GM12878 (cell line): ENCODE results near the gene IER3. TPM values are rescaled to one million over a fixed set of nuclear protein-coding genes. Genes with fewer than 3 reads are reported as not detected.

Experiments used
- ATAC-seq: fragments of 200-7000 bp; cut with Tn5 transposase; 3 replicates; pipeline ENCODE4 v1.9.1; 2020; ENCODE audit warnings: mild to moderate bottlenecking, moderate library complexity
- BruUV-seq: library from RNA; stranded (reverse); fragments of 400-500 nt; replicated peaks from 2 replicates; lab custom pipeline; 2021; lab: Mats Ljungman, UMichigan
- CTCF ChIA-PET: fragments of 300-600 bp; sonication (Branson Sonifier 250); formaldehyde crosslinking; extraction: SDS; loops from one replicate; lab custom pipeline; 2021; ENCODE audit warnings: inconsistent platforms; lab: Yijun Ruan, JAX
- POLR2A ChIA-PET: fragments of 350-600 bp; formaldehyde crosslinking; extraction: SDS; loops from one replicate; lab custom pipeline; 2021; ENCODE audit warnings: inconsistent platforms; lab: Charles Lee
- RAD21 ChIA-PET: fragments of 300-600 bp; sonication (Branson Sonifier 250); formaldehyde crosslinking; loops from one replicate; lab custom pipeline; 2023; ENCODE audit warnings: antibody characterized with exemption; ENCODE audit not compliant: unreplicated experiment; lab: Charles Lee
- SMC1A ChIA-PET: fragments of 300-600 bp; sonication (Branson Sonifier 250); formaldehyde crosslinking; loops from one replicate; lab custom pipeline; 2023; ENCODE audit not compliant: unreplicated experiment, uncharacterized antibody; lab: Charles Lee
- DNase-seq: peaks from one replicate; pipeline ENCODE4 v3.0.0-alpha.2; 2011; ENCODE audit warnings: low read depth, low spot score
- FAIRE-seq: peaks from 3 replicates; lab custom pipeline; 2011; peaks lifted over from hg19 to GRCh38; lab: Jason Lieb, UNC
- H2AFZ ChIP-seq: 2 replicates; pipeline ENCODE4 v1.6.0; 2011; ENCODE audit warnings: low read depth, low read length, control low read depth; ENCODE audit not compliant: control insufficient read depth
- H3K27ac ChIP-seq: 2 replicates; pipeline ENCODE4 v1.5.1; 2011; ENCODE audit warnings: control low read depth; ENCODE audit not compliant: control insufficient read depth, insufficient read depth
- H3K27me3 ChIP-seq, 2 experiments: replicated peaks in 1 of 2; 2 replicates each; pipeline versions ENCODE4 v1.6.0 to v1.6.1; 2011; ENCODE audit warnings: low read length in 1 of 2; ENCODE audit not compliant: control insufficient read depth in 2 of 2, insufficient read depth in 2 of 2
- H3K36me3 ChIP-seq, 2 experiments: 2 replicates each; pipeline ENCODE4 v1.5.1; 2011; ENCODE audit warnings: low read length in 1 of 2; ENCODE audit not compliant: control insufficient read depth in 2 of 2, insufficient read depth in 2 of 2
- H3K4me1 ChIP-seq: 2 replicates; pipeline ENCODE4 v1.6.1; 2011; ENCODE audit warnings: mild to moderate bottlenecking, low read length, moderate library complexity, mixed read lengths; ENCODE audit not compliant: control insufficient read depth, insufficient read depth
- H3K4me2 ChIP-seq: 2 replicates; pipeline ENCODE4 v1.6.0; 2011; ENCODE audit warnings: control low read depth; ENCODE audit not compliant: control insufficient read depth, insufficient read depth
- H3K4me3 ChIP-seq: fragments of 200-600 bp; sonication (generic); 2 replicates; pipeline ENCODE4 v1.5.1; 2016
- H3K79me2 ChIP-seq: 2 replicates; pipeline ENCODE4 v1.6.0; 2011; ENCODE audit warnings: low read length; ENCODE audit not compliant: control insufficient read depth, insufficient read depth
- H3K9ac ChIP-seq: 2 replicates; pipeline ENCODE4 v1.8.0; 2011; ENCODE audit warnings: low read length, control low read depth, mixed read lengths; ENCODE audit not compliant: control insufficient read depth, insufficient read depth
- H3K9me3 ChIP-seq: replicated peaks from 3 replicates; pipeline ENCODE4 v1.5.1; 2011; ENCODE audit warnings: mild to moderate bottlenecking, low read length; ENCODE audit not compliant: control insufficient read depth, insufficient read depth
- H4K20me1 ChIP-seq: 2 replicates; pipeline ENCODE4 v1.6.0; 2011; ENCODE audit not compliant: control insufficient read depth, insufficient read depth
- CREB1 ChIP-seq: IDR thresholded peaks from 2 replicates; pipeline ENCODE4 v1.6.1; 2012; ENCODE audit warnings: low read depth, mild to moderate bottlenecking, inconsistent platforms
- DPF2 ChIP-seq: fragments of 450-650 bp; IDR thresholded peaks from 2 replicates; pipeline ENCODE4 v1.6.1; 2017; ENCODE audit warnings: mild to moderate bottlenecking
- EGR1 ChIP-seq, 2 experiments: IDR thresholded peaks; 1 replicate in 1 of 2; 2 replicates in 1 of 2; pipeline ENCODE4 v1.6.1; 2011 to 2012; ENCODE audit warnings: low read depth in 2 of 2, low read length in 2 of 2, borderline replicate concordance in 1 of 2, mild to moderate bottlenecking in 1 of 2, moderate library complexity in 1 of 2
- EP300 ChIP-seq, 2 experiments: fragments of 150-350 bp in 1 of 2; IDR thresholded peaks; 2 replicates each; pipeline ENCODE4 v1.6.1; 2011 to 2012; ENCODE audit warnings: low read depth in 2 of 2, low read length in 2 of 2, borderline replicate concordance in 1 of 2, improper control_type of control experiment in 1 of 2, inconsistent platforms in 1 of 2; ENCODE audit not compliant: control insufficient read depth in 1 of 2
- GABPA ChIP-seq: IDR thresholded peaks from 2 replicates; pipeline ENCODE4 v1.6.1; 2014; ENCODE audit warnings: antibody characterized with exemption, low read depth, mild to moderate bottlenecking, inconsistent platforms
- HDGF ChIP-seq: fragments of 450-650 bp; IDR thresholded peaks from 2 replicates; pipeline ENCODE4 v1.6.1; 2016; ENCODE audit warnings: antibody characterized with exemption
- IKZF1 ChIP-seq: fragments of 450-650 bp; conservative IDR thresholded peaks from 2 replicates; pipeline ENCODE4 v1.6.1; 2017; ENCODE audit warnings: antibody characterized with exemption, mild to moderate bottlenecking
- RUNX3 ChIP-seq: IDR thresholded peaks from 2 replicates; pipeline ENCODE4 v1.6.1; 2012; ENCODE audit warnings: low read length, inconsistent platforms
- SIN3A ChIP-seq: IDR thresholded peaks from 2 replicates; pipeline ENCODE4 v1.6.1; 2012; ENCODE audit warnings: low read depth, low read length, improper control_type of control experiment
- SMAD1 ChIP-seq: fragments of 450-650 bp; IDR thresholded peaks from 2 replicates; pipeline ENCODE4 v1.6.1; 2018; ENCODE audit warnings: mild to moderate bottlenecking, low read depth; ENCODE audit not compliant: partially characterized antibody
- SPI1 ChIP-seq: IDR thresholded peaks from 2 replicates; pipeline ENCODE4 v1.6.1; 2011; ENCODE audit warnings: low read depth, mild to moderate bottlenecking, low read length, moderate library complexity, borderline replicate concordance; ENCODE audit not compliant: insufficient read depth
- WRNIP1 ChIP-seq: IDR thresholded peaks from 2 replicates; pipeline ENCODE4 v1.6.1; 2011; ENCODE audit warnings: low read depth, low read length, improper control_type of control experiment, borderline replicate concordance
- WGBS: methylation state at CpG from one replicate; pipeline ENCODE4 v1.1.6; 2016; ENCODE audit warnings: low lambda C conversion rate; ENCODE audit not compliant: insufficient replicate concordance, insufficient coverage; ENCODE audit errors: missing lambda C conversion rate; 5-methylcytosine and 5-hydroxymethylcytosine counted together
- in situ Hi-C: fragments of 300-500 bp; cut with MboI; formaldehyde crosslinking; loops from 9 replicates; pipeline ENCODE4 v1.14.3; 2018; ENCODE audit warnings: mixed read lengths
- intact Hi-C: fragments of 100-400 bp; cut with micrococcal nuclease; formaldehyde crosslinking; loops from one replicate; pipeline ENCODE4 v1.14.2; 2022; ENCODE audit not compliant: unreplicated experiment
- polyA plus RNA-seq, 11 experiments: library from polyadenylated mRNA; depleted of rRNA in 4 of 11; unstranded in 6 of 11; stranded (reverse) in 5 of 11; fragments of >200 nt; fragmentation: Nextera tagmentation in 4 of 11; fragmentation: Illumina TruSeq in 1 of 11; extraction: Ambion mirVana in 4 of 11; extraction: Trizol in 1 of 11; gene quantifications; 1 replicate in 1 of 11; 2 replicates in 10 of 11; pipeline versions ENCODE4 v1.2.1 to v1.2.3, GENCODE V29; 2011 to 2016; ENCODE audit warnings: inconsistent platforms in 2 of 11, missing spikeins in 2 of 11, low read depth in 1 of 11
- total RNA-seq, 4 experiments: library from RNA; depleted of rRNA in 3 of 4; stranded (reverse); fragments of >200 nt in 3 of 4; fragmentation: Illumina TruSeq in 1 of 4; extraction: Trizol in 1 of 4; gene quantifications; 2 replicates each; pipeline versions ENCODE4 v1.2.1 to v1.2.3, GENCODE V29; 2013 to 2021
- TF ChIP-seq, protein P1 (sequence below): fragments of 450-650 bp; formaldehyde crosslinking; IDR thresholded peaks from 2 replicates; pipeline ENCODE4 v1.5.0; 2022; ENCODE audit warnings: mild to moderate bottlenecking, missing genetic modification characterization
- TF ChIP-seq, protein P2 (sequence below), 3 experiments: IDR thresholded peaks in 2 of 3; conservative IDR thresholded peaks in 1 of 3; 2 replicates each; pipeline ENCODE4 v1.5.1; 2011; ENCODE audit warnings: low read depth in 3 of 3, low read length in 3 of 3, mild to moderate bottlenecking in 3 of 3, control low read depth in 2 of 3, moderate library complexity in 2 of 3, inconsistent platforms in 1 of 3, mixed read lengths in 1 of 3; ENCODE audit not compliant: control insufficient read depth in 2 of 3, insufficient read depth in 1 of 3; ENCODE audit errors: extremely low read depth in 1 of 3
- TF ChIP-seq, protein P3 (sequence below): fragments of 450-650 bp; IDR thresholded peaks from 2 replicates; pipeline ENCODE4 v1.6.1; 2017; ENCODE audit warnings: mild to moderate bottlenecking

IER3 gene
- total and polyA plus RNA-seq, 10 of the 15 experiments (the other 5 are each of a cell fraction or from before 2014, with no cell fraction given): 1.9 to 100 (median 32.3) TPM

DNA sequence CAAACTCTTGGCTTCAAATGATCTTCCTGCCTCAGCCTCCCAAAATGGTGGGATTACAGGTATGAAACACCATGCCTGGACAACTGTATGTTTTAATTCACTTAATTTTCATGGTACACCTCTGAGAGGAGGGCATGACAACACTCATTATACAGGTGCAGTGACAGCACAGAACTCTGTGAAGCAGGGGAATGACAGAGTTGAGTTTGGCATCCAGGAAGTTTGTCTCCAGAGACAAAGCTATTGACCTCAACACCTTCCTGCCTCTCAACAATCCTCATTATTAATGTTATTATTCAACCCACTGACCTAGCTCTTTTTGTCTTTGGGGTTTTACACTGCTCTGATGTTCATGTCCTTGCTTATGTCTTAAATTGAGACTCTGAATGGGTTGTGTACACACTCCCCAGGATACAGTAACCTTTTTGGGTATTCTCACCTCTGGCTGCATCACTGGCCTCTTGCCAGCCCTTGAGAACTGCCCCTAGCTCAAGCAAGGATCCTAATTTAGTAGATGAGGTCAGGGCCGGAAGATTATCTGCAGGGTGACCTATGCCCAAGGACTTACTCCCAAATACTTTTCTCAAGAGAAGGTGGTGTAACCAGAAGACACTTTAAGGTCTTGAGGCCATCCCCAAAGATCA lies 13.0 kb upstream of the IER3 start:
- intact Hi-C loops (loop anchor here (1.0 kb wide), 1 partner anchor 13 kb away; the partner anchor contains the start of gene IER3), in situ Hi-C loops (no loop called here)
- H4K20me1 ChIP-seq: no peaks in the 10 kb centered on the region
- H3K9me3 ChIP-seq: no peaks in the 10 kb centered on the region; the same call in 2 of the 3 replicates
- ChIA-PET SMC1A (interaction anchor here (0.7 to 5.4 kb wide), 11 partner anchors 11 to 121 kb away, joined by 3 to 65 read pairs (median 9); partner anchors contain the start of gene IER3), POLR2A (interaction anchor here (0.5 to 4.4 kb wide), 13 partner anchors 10 to 156 kb away, joined by 3 to 42 read pairs (median 6); partner anchors contain the start of genes FLOT1, IER3 and VARS2), RAD21 (interaction anchor here (0.6 to 4.5 kb wide), 11 partner anchors 11 to 145 kb away, joined by 3 to 62 read pairs (median 7); partner anchors contain the start of genes FLOT1 and IER3), CTCF (interaction anchor here (0.6 to 4.5 kb wide), 11 partner anchors 11 to 157 kb away, joined by 3 to 39 read pairs (median 4); partner anchors contain the start of genes IER3 and VARS2)
- peaks cover 22% of the 10 kb centered on the region; the same call in 1 of the 2 replicates for H3K4me1 ChIP-seq
- peak; percentile 52 for ATAC-seq
- H3K36me3 ChIP-seq: no peaks in the 10 kb centered on the region
- FAIRE-seq: no peak
- H3K79me2 ChIP-seq: no peaks in the 10 kb centered on the region
- H3K4me3 ChIP-seq: no peak overlapping the region
- no peak overlapping the region for H3K9ac ChIP-seq
- no peak overlapping the region for H3K4me2 ChIP-seq
- H2AFZ ChIP-seq: no peak overlapping the region
- 50% methylated on average over 1 of the region's 1 CpG for WGBS
- H3K27ac ChIP-seq: peak overlapping the region; percentile 31; the same call in 1 of the 2 replicates
- no peaks in the 10 kb centered on the region for H3K27me3 ChIP-seq
- no peak for DNase-seq
- BruUV-seq: no TSS peak
- no peak for TF ChIP-seq SIN3A
- TF ChIP-seq, protein P1, sequence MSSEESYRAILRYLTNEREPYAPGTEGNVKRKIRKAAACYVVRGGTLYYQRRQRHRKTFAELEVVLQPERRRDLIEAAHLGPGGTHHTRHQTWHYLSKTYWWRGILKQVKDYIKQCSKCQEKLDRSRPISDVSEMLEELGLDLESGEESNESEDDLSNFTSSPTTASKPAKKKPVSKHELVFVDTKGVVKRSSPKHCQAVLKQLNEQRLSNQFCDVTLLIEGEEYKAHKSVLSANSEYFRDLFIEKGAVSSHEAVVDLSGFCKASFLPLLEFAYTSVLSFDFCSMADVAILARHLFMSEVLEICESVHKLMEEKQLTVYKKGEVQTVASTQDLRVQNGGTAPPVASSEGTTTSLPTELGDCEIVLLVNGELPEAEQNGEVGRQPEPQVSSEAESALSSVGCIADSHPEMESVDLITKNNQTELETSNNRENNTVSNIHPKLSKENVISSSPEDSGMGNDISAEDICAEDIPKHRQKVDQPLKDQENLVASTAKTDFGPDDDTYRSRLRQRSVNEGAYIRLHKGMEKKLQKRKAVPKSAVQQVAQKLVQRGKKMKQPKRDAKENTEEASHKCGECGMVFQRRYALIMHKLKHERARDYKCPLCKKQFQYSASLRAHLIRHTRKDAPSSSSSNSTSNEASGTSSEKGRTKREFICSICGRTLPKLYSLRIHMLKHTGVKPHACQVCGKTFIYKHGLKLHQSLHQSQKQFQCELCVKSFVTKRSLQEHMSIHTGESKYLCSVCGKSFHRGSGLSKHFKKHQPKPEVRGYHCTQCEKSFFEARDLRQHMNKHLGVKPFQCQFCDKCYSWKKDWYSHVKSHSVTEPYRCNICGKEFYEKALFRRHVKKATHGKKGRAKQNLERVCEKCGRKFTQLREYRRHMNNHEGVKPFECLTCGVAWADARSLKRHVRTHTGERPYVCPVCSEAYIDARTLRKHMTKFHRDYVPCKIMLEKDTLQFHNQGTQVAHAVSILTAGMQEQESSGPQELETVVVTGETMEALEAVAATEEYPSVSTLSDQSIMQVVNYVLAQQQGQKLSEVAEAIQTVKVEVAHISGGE (CRISPR knock-in tag): no peak
- TF ChIP-seq WRNIP1: no peak
- 0 out of 2 replicates have a peak, but pooled peaks have one; percentile 18 for TF ChIP-seq RUNX3
- no peak for TF ChIP-seq EGR1 (IDR thresholded peaks at IDR 0.05; ENCODE audit: borderline replicate concordance in 1 of 2, low read depth in 2 of 2, low read length in 2 of 2)
- TF ChIP-seq CREB1: no peak
- TF ChIP-seq, protein P2, sequence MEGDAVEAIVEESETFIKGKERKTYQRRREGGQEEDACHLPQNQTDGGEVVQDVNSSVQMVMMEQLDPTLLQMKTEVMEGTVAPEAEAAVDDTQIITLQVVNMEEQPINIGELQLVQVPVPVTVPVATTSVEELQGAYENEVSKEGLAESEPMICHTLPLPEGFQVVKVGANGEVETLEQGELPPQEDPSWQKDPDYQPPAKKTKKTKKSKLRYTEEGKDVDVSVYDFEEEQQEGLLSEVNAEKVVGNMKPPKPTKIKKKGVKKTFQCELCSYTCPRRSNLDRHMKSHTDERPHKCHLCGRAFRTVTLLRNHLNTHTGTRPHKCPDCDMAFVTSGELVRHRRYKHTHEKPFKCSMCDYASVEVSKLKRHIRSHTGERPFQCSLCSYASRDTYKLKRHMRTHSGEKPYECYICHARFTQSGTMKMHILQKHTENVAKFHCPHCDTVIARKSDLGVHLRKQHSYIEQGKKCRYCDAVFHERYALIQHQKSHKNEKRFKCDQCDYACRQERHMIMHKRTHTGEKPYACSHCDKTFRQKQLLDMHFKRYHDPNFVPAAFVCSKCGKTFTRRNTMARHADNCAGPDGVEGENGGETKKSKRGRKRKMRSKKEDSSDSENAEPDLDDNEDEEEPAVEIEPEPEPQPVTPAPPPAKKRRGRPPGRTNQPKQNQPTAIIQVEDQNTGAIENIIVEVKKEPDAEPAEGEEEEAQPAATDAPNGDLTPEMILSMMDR (IDR thresholded peaks at IDR 0.05 in 2 of 3, conservative IDR thresholded peaks at IDR 0.05 in 1 of 3; ENCODE audit: control insufficient read depth in 2 of 3, extremely low read depth in 1 of 3, insufficient read depth in 1 of 3, low read depth in 3 of 3, low read length in 3 of 3): no peak
- no peak for TF ChIP-seq SPI1
- TF ChIP-seq SMAD1: peak; percentile 37
- TF ChIP-seq DPF2: peak; percentile 19; the same call in 1 of the 2 replicates
- no peak for TF ChIP-seq HDGF
- no peak for TF ChIP-seq GABPA
- TF ChIP-seq EP300 (IDR thresholded peaks at IDR 0.05; ENCODE audit: borderline replicate concordance in 1 of 2, control insufficient read depth in 1 of 2, low read depth in 2 of 2, low read length in 2 of 2): no peak
- TF ChIP-seq, protein P3, sequence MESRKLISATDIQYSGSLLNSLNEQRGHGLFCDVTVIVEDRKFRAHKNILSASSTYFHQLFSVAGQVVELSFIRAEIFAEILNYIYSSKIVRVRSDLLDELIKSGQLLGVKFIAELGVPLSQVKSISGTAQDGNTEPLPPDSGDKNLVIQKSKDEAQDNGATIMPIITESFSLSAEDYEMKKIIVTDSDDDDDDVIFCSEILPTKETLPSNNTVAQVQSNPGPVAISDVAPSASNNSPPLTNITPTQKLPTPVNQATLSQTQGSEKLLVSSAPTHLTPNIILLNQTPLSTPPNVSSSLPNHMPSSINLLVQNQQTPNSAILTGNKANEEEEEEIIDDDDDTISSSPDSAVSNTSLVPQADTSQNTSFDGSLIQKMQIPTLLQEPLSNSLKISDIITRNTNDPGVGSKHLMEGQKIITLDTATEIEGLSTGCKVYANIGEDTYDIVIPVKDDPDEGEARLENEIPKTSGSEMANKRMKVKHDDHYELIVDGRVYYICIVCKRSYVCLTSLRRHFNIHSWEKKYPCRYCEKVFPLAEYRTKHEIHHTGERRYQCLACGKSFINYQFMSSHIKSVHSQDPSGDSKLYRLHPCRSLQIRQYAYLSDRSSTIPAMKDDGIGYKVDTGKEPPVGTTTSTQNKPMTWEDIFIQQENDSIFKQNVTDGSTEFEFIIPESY: no peak
- TF ChIP-seq IKZF1: peak; percentile 53
